D341Med (cell line): Measurements from ENCODE around the gene C1orf21.

Source experiments
- DNase-seq: peaks from one replicate; pipeline ENCODE4 v3.0.0; 2012; ENCODE audit warnings: low spot score

Gene C1orf21

GRCh38 chr1:184517130-184517529 is 130.3 kb downstream of the C1orf21 start:
- DNase-seq: no peak

- no peak for DNase-seq
These were observed 132.0 kb downstream of the C1orf21 start for GRCh38 chr1:184518736-184519357.

- no peak for DNase-seq
These were observed 133.5 kb downstream of the C1orf21 start for GRCh38 chr1:184520336-184520735.

- DNase-seq: no peak
These were observed 137.4 kb downstream of the C1orf21 start for GRCh38 chr1:184524248-184524647.

- DNase-seq: no peak
These were observed 140.6 kb downstream of the C1orf21 start for GRCh38 chr1:184527402-184527801.

- DNase-seq: no peak
These were observed 143.4 kb downstream of the C1orf21 start for GRCh38 chr1:184530226-184530625.

- no peak for DNase-seq
These were observed 144.5 kb downstream of the C1orf21 start for GRCh38 chr1:184531296-184531695.

GRCh38 chr1:184532199-184532598 is 145.4 kb downstream of the C1orf21 start:
- no peak for DNase-seq

- DNase-seq: no peak
These were observed 146.2 kb downstream of the C1orf21 start for GRCh38 chr1:184533049-184533448.

GRCh38 chr1:184533915-184534314 is 147.1 kb downstream of the C1orf21 start:
- no peak for DNase-seq

GRCh38 chr1:184534690-184535089 is 147.9 kb downstream of the C1orf21 start:
- DNase-seq: no peak

- no peak for DNase-seq
These were observed 148.6 kb downstream of the C1orf21 start for GRCh38 chr1:184535191-184535970.

GRCh38 chr1:184536246-184536985 is 149.6 kb downstream of the C1orf21 start:
- DNase-seq: no peak

- no peak for DNase-seq
These were observed 152.8 kb downstream of the C1orf21 start for GRCh38 chr1:184539580-184539979.

GRCh38 chr1:184541537-184542152 is 154.8 kb downstream of the C1orf21 start:
- no peak for DNase-seq

- DNase-seq: no peak
These were observed 155.5 kb downstream of the C1orf21 start for GRCh38 chr1:184542291-184542690.

GRCh38 chr1:184545601-184546000 is 158.8 kb downstream of the C1orf21 start:
- DNase-seq: no peak

GRCh38 chr1:184552446-184552845 is 165.6 kb downstream of the C1orf21 start:
- DNase-seq: no peak

GRCh38 chr1:184553845-184554244 is 167.0 kb downstream of the C1orf21 start:
- no peak for DNase-seq

- DNase-seq: no peak
These were observed 169.1 kb downstream of the C1orf21 start for GRCh38 chr1:184555665-184556641.

- no peak for DNase-seq
These were observed 169.8 kb downstream of the C1orf21 start for GRCh38 chr1:184556665-184557064.
